ENCODE results near the gene C16orf54. TPM values are rescaled to one million over a fixed set of nuclear protein-coding genes. Genes with fewer than 3 reads are reported as not detected.

The C16orf54 gene
- total RNA-seq: 1.3 and 1.6 TPM in 2 replicates

GRCh38 chr16:29745853-29746345, at the start of gene C16orf54:
Gene C16orf54, minus strand, starts transcription at chr16:29745990. Its CDS starts 1,039 bp downstream, at chr16:29744951.

GRCh38 chr16:29790183-29790948, 44.6 kb upstream of the C16orf54 start, which contains the start of gene KIF22:
Gene KIF22, plus strand, starts transcription at chr16:29790751. Its CDS starts 9 bp downstream, at chr16:29790760.

GRCh38 chr16:29777576-29778350, 32.0 kb upstream of the C16orf54 start, which contains the start of gene ZG16:
Gene ZG16, plus strand, starts transcription at chr16:29778256. Its CDS starts 1,011 bp downstream, at chr16:29779267.

Other genes with a start within 250 kb of the C16orf54 start
- 5.2 and 21.7 TPM in 2 replicates for gene NPIPB12, start 239.6 kb downstream of the C16orf54 start, total RNA-seq
- gene SPN, start 82.7 kb downstream of the C16orf54 start, total RNA-seq: not detected in 2 replicates
- gene QPRT, start 66.8 kb downstream of the C16orf54 start, total RNA-seq: 33.4 and 45.3 TPM in 2 replicates
- gene ZG16, start 32.3 kb upstream of the C16orf54 start, total RNA-seq: not detected in 2 replicates
- 8.4 and 8.8 TPM in 2 replicates for gene KIF22, start 44.8 kb upstream of the C16orf54 start, total RNA-seq
- gene MAZ, start 60.5 kb upstream of the C16orf54 start, total RNA-seq: 145 and 209 TPM in 2 replicates
- gene PRRT2, start 66.2 kb upstream of the C16orf54 start, total RNA-seq: 5.2 and 6.5 TPM in 2 replicates
- gene PAGR1, start 70.2 kb upstream of the C16orf54 start, total RNA-seq: 21.1 TPM in 2 replicates
- gene MVP, start 74.5 kb upstream of the C16orf54 start, total RNA-seq: 392 and 503 TPM in 2 replicates
- gene CDIPT, start 117.2 kb upstream of the C16orf54 start, total RNA-seq: 108 and 112 TPM in 2 replicates
- 0.85 and 1.1 TPM in 2 replicates for gene SEZ6L2, start 153.6 kb upstream of the C16orf54 start, total RNA-seq
- 1.5 and 2.1 TPM in 2 replicates for gene ASPHD1, start 154.5 kb upstream of the C16orf54 start, total RNA-seq
- gene KCTD13, start 180.2 kb upstream of the C16orf54 start, total RNA-seq: 11.9 and 13.3 TPM in 2 replicates
- gene TMEM219, start 216.1 kb upstream of the C16orf54 start, total RNA-seq: 76.1 and 95.6 TPM in 2 replicates
- gene TAOK2, start 227.9 kb upstream of the C16orf54 start, total RNA-seq: 61.0 and 61.7 TPM in 2 replicates
- 3.7 and 7.4 TPM in 2 replicates for gene HIRIP3, start 249.6 kb upstream of the C16orf54 start, total RNA-seq

Measured in hair follicle dermal papilla cell (primary cell).